ENCODE data around the gene NDUFB10. TPM values are rescaled to one million over a fixed set of nuclear protein-coding genes. Genes with fewer than 3 reads are reported as not detected.

The NDUFB10 gene
- total and polyA plus RNA-seq, 10 of the 15 experiments (the other 5 are each of a cell fraction or from before 2014, with no cell fraction given): 52.2 to 319 (median 130) TPM

- H3K4me2 ChIP-seq (ENCODE audit: control insufficient read depth, insufficient read depth): no peak overlapping the region
- no peak for TF ChIP-seq ZNF384 (IDR thresholded peaks at IDR 0.05; ENCODE audit: borderline replicate concordance, low read depth, low read length)
- peak; percentile 83 for TF ChIP-seq PKNOX1 (IDR thresholded peaks at IDR 0.05)
- H3K4me3 ChIP-seq: no peak overlapping the region
- peaks cover 1% of the 10 kb centered on the region; the same call in 1 of the 3 replicates for H3K9me3 ChIP-seq (replicated peaks; ENCODE audit: control insufficient read depth, insufficient read depth, low read length)
- peaks cover 26% of the 10 kb centered on the region for H3K4me1 ChIP-seq (ENCODE audit: control insufficient read depth, insufficient read depth, low read length)
- no peaks in the 10 kb centered on the region for H3K79me2 ChIP-seq (ENCODE audit: control insufficient read depth, insufficient read depth, low read length)
- H3K27me3 ChIP-seq (replicated peaks in 1 of 2; ENCODE audit: control insufficient read depth in 2 of 2, insufficient read depth in 2 of 2, low read length in 1 of 2): no peaks in the 10 kb centered on the region
- no peak for DNase-seq (ENCODE audit: low read depth, low spot score)
- ChIA-PET SMC1A (ENCODE audit: uncharacterized antibody, unreplicated experiment) (no interaction called here), RAD21 (ENCODE audit: unreplicated experiment) (no interaction called here), POLR2A (interaction anchor here (0.5 to 2.7 kb wide), 2 partner anchors 10 to 256 kb away, joined by 10 read pairs; no protein-coding TSS in a partner anchor), CTCF (interaction anchor here (6.5 kb wide), 1 partner anchor 10 kb away, joined by 54 read pairs; no protein-coding TSS in a partner anchor)
- in situ Hi-C loops (cut with MboI): no loop called here
- BruUV-seq (replicated peaks): no TSS peak
- no peak for ATAC-seq
- intact Hi-C loops (cut with micrococcal nuclease; ENCODE audit: unreplicated experiment): no loop called here
- no peak overlapping the region for H3K27ac ChIP-seq (ENCODE audit: control insufficient read depth, insufficient read depth)
- H3K9ac ChIP-seq (ENCODE audit: control insufficient read depth, insufficient read depth, low read length): no peak overlapping the region
- peak; percentile 23 for FAIRE-seq
- H2AFZ ChIP-seq (ENCODE audit: control insufficient read depth, low read depth, low read length): no peak overlapping the region
- peaks cover 3 to 4% of the 10 kb centered on the region in 2 experiments; a peak in 3 of 4 replicates for H3K36me3 ChIP-seq (ENCODE audit: control insufficient read depth in 2 of 2, insufficient read depth in 2 of 2, low read length in 1 of 2)
- WGBS (ENCODE audit: insufficient coverage, insufficient replicate concordance, low lambda C conversion rate, missing lambda C conversion rate): 0% methylated on average over 2 of the region's 2 CpGs
- no peaks in the 10 kb centered on the region for H4K20me1 ChIP-seq (ENCODE audit: control insufficient read depth, insufficient read depth)
Observed at GRCh38 chr16:1993731-1994131, 34.4 kb downstream of the NDUFB10 start.

DNA sequence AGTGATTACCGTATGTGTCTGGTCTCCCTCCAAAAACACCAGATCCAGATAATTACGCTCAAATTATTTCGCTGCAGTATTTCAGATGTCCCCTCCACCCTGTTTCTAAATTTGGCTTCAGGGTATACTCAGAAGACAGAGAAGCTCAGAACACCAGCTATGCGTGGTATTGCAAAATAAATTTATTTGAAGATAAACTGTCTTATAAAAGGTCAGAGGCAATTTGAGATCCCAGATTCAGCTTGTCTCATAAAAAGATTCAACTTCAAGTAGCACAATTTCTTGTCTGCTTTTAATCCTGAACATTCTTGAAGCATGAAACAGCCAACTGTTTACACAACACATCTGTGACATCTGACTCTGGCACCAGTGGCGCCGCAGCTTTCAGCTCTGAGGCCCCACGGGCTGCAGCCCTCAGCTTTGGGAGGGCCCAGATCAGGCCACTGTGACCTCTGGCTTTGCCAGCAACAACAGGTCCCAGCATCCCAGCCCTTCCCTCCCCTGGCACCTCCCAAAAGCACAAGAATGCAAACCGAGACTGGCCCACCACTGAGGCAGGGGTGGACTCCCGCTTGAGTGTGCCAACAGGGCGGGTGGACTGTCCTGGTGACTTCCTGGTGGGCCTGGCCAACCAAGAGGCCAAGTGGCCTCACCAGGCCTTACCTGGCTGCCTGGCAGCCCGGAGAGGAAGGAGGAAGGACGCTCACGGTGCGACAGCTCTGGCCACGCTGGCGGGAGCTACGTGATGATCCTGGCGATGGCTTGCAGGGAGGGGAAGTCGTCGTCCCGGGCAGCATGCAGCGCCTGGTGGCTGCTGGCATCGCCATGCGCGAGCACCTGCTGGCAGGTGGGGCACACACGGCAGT is 38.4 kb downstream of the NDUFB10 start:
- in situ Hi-C loops (cut with MboI): no loop called here
- RAD21 ChIA-PET (ENCODE audit: unreplicated experiment): interaction anchor here (1.0 kb wide), 1 partner anchor 14 kb away, joined by 3 read pairs; the partner anchor contains the start of gene GFER
- CTCF ChIA-PET: interaction anchor here (0.9 kb wide), 1 partner anchor 15 kb away, joined by 3 read pairs; no protein-coding TSS in a partner anchor
- no peak overlapping the region for H3K27ac ChIP-seq (ENCODE audit: control insufficient read depth, insufficient read depth)
- FAIRE-seq: no peak
- SMC1A ChIA-PET (ENCODE audit: uncharacterized antibody, unreplicated experiment): interaction anchor here (1.2 kb wide), 1 partner anchor 16 kb away, joined by 3 read pairs; the partner anchor contains the start of gene NOXO1
- peaks cover 3 to 38% of the 10 kb centered on the region in 2 experiments for H3K36me3 ChIP-seq (ENCODE audit: control insufficient read depth in 2 of 2, insufficient read depth in 2 of 2, low read length in 1 of 2)
- DNase-seq (ENCODE audit: low read depth, low spot score): no peak
- H3K4me1 ChIP-seq (ENCODE audit: control insufficient read depth, insufficient read depth, low read length): peaks cover 11% of the 10 kb centered on the region
- H3K27me3 ChIP-seq (replicated peaks in 1 of 2; ENCODE audit: control insufficient read depth in 2 of 2, insufficient read depth in 2 of 2, low read length in 1 of 2): no peaks in the 10 kb centered on the region
- intact Hi-C loops (cut with micrococcal nuclease; ENCODE audit: unreplicated experiment): no loop called here
- POLR2A ChIA-PET: interaction anchor here (0.5 to 2.4 kb wide), 2 partner anchors 11 to 721 kb away, joined by 5 to 8 read pairs; no protein-coding TSS in a partner anchor
- H3K4me3 ChIP-seq: no peak overlapping the region
- no peaks in the 10 kb centered on the region for H3K79me2 ChIP-seq (ENCODE audit: control insufficient read depth, insufficient read depth, low read length)
- H2AFZ ChIP-seq (ENCODE audit: control insufficient read depth, low read depth, low read length): no peak overlapping the region
- H4K20me1 ChIP-seq (ENCODE audit: control insufficient read depth, insufficient read depth): no peaks in the 10 kb centered on the region
- H3K9ac ChIP-seq (ENCODE audit: control insufficient read depth, insufficient read depth, low read length): no peak overlapping the region
- TF ChIP-seq POLR2A (IDR thresholded peaks at IDR 0.05; ENCODE audit: low read depth, low read length) (0 out of 2 replicates have a peak, but pooled peaks have one; percentile 21), PKNOX1 (IDR thresholded peaks at IDR 0.05) (no peak)
- WGBS (ENCODE audit: insufficient coverage, insufficient replicate concordance, low lambda C conversion rate, missing lambda C conversion rate): 91% methylated on average over 26 of the region's 26 CpGs
- H3K4me2 ChIP-seq (ENCODE audit: control insufficient read depth, insufficient read depth): no peak overlapping the region
- no peak for ATAC-seq
- BruUV-seq (replicated peaks): no TSS peak
- no peaks in the 10 kb centered on the region; the same call in 2 of the 3 replicates for H3K9me3 ChIP-seq (replicated peaks; ENCODE audit: control insufficient read depth, insufficient read depth, low read length)

All from GM12878 (cell line).